HL-60 (cell line): ENCODE measurements around the gene ANKS1B.

ENCODE experiments used
- GABPA ChIP-seq: IDR thresholded peaks from 2 replicates; pipeline ENCODE4 v1.6.1; 2012; ENCODE audit warnings: low read depth
- POLR2AphosphoS5 ChIP-seq: IDR thresholded peaks from 2 replicates; pipeline ENCODE4 v1.6.1; 2012; ENCODE audit warnings: low read depth
- TF ChIP-seq, protein P1 (sequence below): IDR thresholded peaks from one replicate; pipeline ENCODE4 v1.5.1; 2011; ENCODE audit warnings: low read length, control low read depth, inconsistent platforms; ENCODE audit not compliant: insufficient read depth
- TF ChIP-seq, protein P2 (sequence below): IDR thresholded peaks from 2 replicates; pipeline ENCODE4 v1.6.1; 2012; ENCODE audit warnings: low read depth; ENCODE audit not compliant: insufficient replicate concordance

DNA sequence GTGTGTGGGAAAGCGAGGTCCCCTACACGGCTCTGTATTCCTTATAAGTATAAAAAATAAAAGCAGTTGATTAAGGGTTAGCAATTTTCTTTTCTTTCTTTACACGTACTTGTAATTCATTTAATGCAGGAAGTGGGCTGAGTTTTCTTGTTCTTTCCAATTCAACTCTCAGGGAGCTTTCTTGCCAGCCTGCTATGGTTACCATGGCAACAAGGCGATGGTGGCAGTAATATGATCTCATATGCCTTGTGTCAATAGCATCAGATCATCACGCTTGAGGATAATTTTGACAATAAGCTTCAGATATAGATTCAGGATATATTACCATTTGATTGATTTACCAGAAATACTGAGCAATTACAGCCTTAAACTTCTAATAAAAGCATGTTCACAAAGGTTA is 873.1 kb downstream of the ANKS1B start:
- TF ChIP-seq, protein P1, sequence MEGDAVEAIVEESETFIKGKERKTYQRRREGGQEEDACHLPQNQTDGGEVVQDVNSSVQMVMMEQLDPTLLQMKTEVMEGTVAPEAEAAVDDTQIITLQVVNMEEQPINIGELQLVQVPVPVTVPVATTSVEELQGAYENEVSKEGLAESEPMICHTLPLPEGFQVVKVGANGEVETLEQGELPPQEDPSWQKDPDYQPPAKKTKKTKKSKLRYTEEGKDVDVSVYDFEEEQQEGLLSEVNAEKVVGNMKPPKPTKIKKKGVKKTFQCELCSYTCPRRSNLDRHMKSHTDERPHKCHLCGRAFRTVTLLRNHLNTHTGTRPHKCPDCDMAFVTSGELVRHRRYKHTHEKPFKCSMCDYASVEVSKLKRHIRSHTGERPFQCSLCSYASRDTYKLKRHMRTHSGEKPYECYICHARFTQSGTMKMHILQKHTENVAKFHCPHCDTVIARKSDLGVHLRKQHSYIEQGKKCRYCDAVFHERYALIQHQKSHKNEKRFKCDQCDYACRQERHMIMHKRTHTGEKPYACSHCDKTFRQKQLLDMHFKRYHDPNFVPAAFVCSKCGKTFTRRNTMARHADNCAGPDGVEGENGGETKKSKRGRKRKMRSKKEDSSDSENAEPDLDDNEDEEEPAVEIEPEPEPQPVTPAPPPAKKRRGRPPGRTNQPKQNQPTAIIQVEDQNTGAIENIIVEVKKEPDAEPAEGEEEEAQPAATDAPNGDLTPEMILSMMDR: no peak
- TF ChIP-seq POLR2AphosphoS5 (no peak), GABPA (no peak)
- TF ChIP-seq, protein P2, sequence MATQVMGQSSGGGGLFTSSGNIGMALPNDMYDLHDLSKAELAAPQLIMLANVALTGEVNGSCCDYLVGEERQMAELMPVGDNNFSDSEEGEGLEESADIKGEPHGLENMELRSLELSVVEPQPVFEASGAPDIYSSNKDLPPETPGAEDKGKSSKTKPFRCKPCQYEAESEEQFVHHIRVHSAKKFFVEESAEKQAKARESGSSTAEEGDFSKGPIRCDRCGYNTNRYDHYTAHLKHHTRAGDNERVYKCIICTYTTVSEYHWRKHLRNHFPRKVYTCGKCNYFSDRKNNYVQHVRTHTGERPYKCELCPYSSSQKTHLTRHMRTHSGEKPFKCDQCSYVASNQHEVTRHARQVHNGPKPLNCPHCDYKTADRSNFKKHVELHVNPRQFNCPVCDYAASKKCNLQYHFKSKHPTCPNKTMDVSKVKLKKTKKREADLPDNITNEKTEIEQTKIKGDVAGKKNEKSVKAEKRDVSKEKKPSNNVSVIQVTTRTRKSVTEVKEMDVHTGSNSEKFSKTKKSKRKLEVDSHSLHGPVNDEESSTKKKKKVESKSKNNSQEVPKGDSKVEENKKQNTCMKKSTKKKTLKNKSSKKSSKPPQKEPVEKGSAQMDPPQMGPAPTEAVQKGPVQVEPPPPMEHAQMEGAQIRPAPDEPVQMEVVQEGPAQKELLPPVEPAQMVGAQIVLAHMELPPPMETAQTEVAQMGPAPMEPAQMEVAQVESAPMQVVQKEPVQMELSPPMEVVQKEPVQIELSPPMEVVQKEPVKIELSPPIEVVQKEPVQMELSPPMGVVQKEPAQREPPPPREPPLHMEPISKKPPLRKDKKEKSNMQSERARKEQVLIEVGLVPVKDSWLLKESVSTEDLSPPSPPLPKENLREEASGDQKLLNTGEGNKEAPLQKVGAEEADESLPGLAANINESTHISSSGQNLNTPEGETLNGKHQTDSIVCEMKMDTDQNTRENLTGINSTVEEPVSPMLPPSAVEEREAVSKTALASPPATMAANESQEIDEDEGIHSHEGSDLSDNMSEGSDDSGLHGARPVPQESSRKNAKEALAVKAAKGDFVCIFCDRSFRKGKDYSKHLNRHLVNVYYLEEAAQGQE: no peak
